ENCODE measurements around the gene SLC22A15. TPM values are rescaled to one million over a fixed set of nuclear protein-coding genes. Genes with fewer than 3 reads are reported as not detected.

Gene SLC22A15
- polyA plus RNA-seq, 1 donor from 2014 or later = 3.1 TPM

DNA sequence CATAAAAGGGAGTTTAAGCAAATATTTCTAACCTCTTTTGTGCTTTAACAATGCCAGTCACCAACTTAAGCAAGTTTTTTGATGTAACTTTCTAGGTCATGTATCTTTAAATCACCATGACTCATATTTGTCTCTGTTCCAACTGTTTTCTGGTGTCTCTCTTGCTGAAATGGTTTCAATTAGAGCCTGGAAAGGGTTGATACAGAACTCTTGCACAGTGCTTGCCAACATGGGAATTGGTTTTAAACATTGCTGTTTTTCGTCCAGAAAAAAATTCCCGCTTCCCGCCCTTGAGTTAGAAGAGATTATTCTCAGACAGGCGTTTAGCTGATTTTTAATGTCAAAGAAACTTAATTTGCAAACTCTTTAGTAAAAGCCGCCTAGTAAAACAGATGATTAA lies 46.4 kb upstream of the SLC22A15 start:
- no peak overlapping the region for H3K27ac ChIP-seq (ENCODE audit: low read length)
- no peak overlapping the region for H3K4me3 ChIP-seq (ENCODE audit: low read length)
- TF ChIP-seq, protein P1, sequence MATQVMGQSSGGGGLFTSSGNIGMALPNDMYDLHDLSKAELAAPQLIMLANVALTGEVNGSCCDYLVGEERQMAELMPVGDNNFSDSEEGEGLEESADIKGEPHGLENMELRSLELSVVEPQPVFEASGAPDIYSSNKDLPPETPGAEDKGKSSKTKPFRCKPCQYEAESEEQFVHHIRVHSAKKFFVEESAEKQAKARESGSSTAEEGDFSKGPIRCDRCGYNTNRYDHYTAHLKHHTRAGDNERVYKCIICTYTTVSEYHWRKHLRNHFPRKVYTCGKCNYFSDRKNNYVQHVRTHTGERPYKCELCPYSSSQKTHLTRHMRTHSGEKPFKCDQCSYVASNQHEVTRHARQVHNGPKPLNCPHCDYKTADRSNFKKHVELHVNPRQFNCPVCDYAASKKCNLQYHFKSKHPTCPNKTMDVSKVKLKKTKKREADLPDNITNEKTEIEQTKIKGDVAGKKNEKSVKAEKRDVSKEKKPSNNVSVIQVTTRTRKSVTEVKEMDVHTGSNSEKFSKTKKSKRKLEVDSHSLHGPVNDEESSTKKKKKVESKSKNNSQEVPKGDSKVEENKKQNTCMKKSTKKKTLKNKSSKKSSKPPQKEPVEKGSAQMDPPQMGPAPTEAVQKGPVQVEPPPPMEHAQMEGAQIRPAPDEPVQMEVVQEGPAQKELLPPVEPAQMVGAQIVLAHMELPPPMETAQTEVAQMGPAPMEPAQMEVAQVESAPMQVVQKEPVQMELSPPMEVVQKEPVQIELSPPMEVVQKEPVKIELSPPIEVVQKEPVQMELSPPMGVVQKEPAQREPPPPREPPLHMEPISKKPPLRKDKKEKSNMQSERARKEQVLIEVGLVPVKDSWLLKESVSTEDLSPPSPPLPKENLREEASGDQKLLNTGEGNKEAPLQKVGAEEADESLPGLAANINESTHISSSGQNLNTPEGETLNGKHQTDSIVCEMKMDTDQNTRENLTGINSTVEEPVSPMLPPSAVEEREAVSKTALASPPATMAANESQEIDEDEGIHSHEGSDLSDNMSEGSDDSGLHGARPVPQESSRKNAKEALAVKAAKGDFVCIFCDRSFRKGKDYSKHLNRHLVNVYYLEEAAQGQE (IDR thresholded peaks at IDR 0.05; ENCODE audit: borderline replicate concordance) = no peak
- no peak for TF ChIP-seq EZH2 (IDR thresholded peaks at IDR 0.05; ENCODE audit: borderline replicate concordance, insufficient read depth, low read length, poor library complexity, severe bottlenecking)
- TF ChIP-seq EP300 (conservative IDR thresholded peaks at IDR 0.05; ENCODE audit: poor library complexity, severe bottlenecking) = no peak
- TF ChIP-seq SMC3 (conservative IDR thresholded peaks at IDR 0.05; ENCODE audit: poor library complexity) = no peak
- TF ChIP-seq, protein P2, sequence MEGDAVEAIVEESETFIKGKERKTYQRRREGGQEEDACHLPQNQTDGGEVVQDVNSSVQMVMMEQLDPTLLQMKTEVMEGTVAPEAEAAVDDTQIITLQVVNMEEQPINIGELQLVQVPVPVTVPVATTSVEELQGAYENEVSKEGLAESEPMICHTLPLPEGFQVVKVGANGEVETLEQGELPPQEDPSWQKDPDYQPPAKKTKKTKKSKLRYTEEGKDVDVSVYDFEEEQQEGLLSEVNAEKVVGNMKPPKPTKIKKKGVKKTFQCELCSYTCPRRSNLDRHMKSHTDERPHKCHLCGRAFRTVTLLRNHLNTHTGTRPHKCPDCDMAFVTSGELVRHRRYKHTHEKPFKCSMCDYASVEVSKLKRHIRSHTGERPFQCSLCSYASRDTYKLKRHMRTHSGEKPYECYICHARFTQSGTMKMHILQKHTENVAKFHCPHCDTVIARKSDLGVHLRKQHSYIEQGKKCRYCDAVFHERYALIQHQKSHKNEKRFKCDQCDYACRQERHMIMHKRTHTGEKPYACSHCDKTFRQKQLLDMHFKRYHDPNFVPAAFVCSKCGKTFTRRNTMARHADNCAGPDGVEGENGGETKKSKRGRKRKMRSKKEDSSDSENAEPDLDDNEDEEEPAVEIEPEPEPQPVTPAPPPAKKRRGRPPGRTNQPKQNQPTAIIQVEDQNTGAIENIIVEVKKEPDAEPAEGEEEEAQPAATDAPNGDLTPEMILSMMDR (IDR thresholded peaks at IDR 0.05; ENCODE audit: poor library complexity, severe bottlenecking) = no peak
- TF ChIP-seq RAD21 (conservative IDR thresholded peaks at IDR 0.05) = no peak
- no peak for TF ChIP-seq POLR2AphosphoS5 (IDR thresholded peaks at IDR 0.05)
- TF ChIP-seq TAF1 (IDR thresholded peaks at IDR 0.05; ENCODE audit: low read depth) = no peak
- no peak for TF ChIP-seq MXI1 (conservative IDR thresholded peaks at IDR 0.05; ENCODE audit: poor library complexity, severe bottlenecking)
- H3K36me3 ChIP-seq (ENCODE audit: insufficient read depth, low read length) = no peaks in the 10 kb centered on the region
- H3K27me3 ChIP-seq (ENCODE audit: insufficient read depth, low read depth, low read length) = no peaks in the 10 kb centered on the region
- H4K20me1 ChIP-seq (ENCODE audit: insufficient read depth) = no peaks in the 10 kb centered on the region
- no peaks in the 10 kb centered on the region for H3K9me2 ChIP-seq (ENCODE audit: insufficient read depth, low read length)
- H2AFZ ChIP-seq (ENCODE audit: low read depth, low read length) = no peak overlapping the region
- no peak overlapping the region for H3K9ac ChIP-seq (ENCODE audit: low read length)
- H3K4me2 ChIP-seq (ENCODE audit: low read length) = no peak overlapping the region
- H3K9me3 ChIP-seq (ENCODE audit: low read length) = no peaks in the 10 kb centered on the region
- no peaks in the 10 kb centered on the region for H3K79me2 ChIP-seq (replicated peaks; ENCODE audit: insufficient read depth, low read length)
- no peaks in the 10 kb centered on the region for H3F3A ChIP-seq (ENCODE audit: insufficient read depth, low read length, poor library complexity, severe bottlenecking)

DNA sequence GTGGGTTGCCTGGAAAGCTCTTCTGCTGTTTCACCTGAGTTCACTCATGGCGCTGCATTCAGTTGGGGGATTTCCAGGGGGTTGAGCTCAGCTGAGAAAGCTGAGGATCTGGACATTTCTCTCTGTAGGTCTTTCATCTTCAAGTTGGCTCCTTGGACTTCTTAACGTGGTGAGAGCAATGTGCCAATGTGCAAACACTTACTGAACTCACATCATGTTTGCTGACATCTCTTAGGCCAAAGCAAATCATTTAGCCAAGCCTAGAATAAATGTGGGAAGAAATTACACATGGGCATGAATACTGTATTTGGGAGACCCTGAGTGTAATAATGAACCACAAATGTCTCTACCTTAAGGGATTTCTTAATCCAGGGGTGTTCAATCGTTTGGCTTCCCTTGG lies 42.7 kb upstream of the SLC22A15 start:
- Histone ChIP-seq H3K36me3 (ENCODE audit: insufficient read depth, low read length) (no peaks in the 10 kb centered on the region), H3K4me3 (ENCODE audit: low read length) (no peak overlapping the region), H4K20me1 (ENCODE audit: insufficient read depth) (no peaks in the 10 kb centered on the region), H3K4me2 (ENCODE audit: low read length) (no peak overlapping the region), H3K27ac (ENCODE audit: low read length) (no peak overlapping the region), H3F3A (ENCODE audit: insufficient read depth, low read length, poor library complexity, severe bottlenecking) (no peaks in the 10 kb centered on the region), H3K9ac (ENCODE audit: low read length) (no peak overlapping the region), H3K79me2 (replicated peaks; ENCODE audit: insufficient read depth, low read length) (no peaks in the 10 kb centered on the region), H3K27me3 (ENCODE audit: insufficient read depth, low read depth, low read length) (no peaks in the 10 kb centered on the region), H2AFZ (ENCODE audit: low read depth, low read length) (no peak overlapping the region), H3K9me2 (ENCODE audit: insufficient read depth, low read length) (no peaks in the 10 kb centered on the region), H3K9me3 (ENCODE audit: low read length) (no peaks in the 10 kb centered on the region)
- no peak for TF ChIP-seq MXI1 (conservative IDR thresholded peaks at IDR 0.05; ENCODE audit: poor library complexity, severe bottlenecking)
- TF ChIP-seq POLR2AphosphoS5 (IDR thresholded peaks at IDR 0.05) = no peak
- TF ChIP-seq, protein P2 (IDR thresholded peaks at IDR 0.05; ENCODE audit: poor library complexity, severe bottlenecking) = no peak
- no peak for TF ChIP-seq EP300 (conservative IDR thresholded peaks at IDR 0.05; ENCODE audit: poor library complexity, severe bottlenecking)
- no peak for TF ChIP-seq RAD21 (conservative IDR thresholded peaks at IDR 0.05)
- no peak for TF ChIP-seq EZH2 (IDR thresholded peaks at IDR 0.05; ENCODE audit: borderline replicate concordance, insufficient read depth, low read length, poor library complexity, severe bottlenecking)
- TF ChIP-seq SMC3 (conservative IDR thresholded peaks at IDR 0.05; ENCODE audit: poor library complexity) = no peak
- TF ChIP-seq, protein P1 (IDR thresholded peaks at IDR 0.05; ENCODE audit: borderline replicate concordance) = no peak
